Astrocyte of the hippocampus (primary cell): Measurements from ENCODE around the gene ADGRB3.
"Not testable (repeated sequence)": the region's sequence is repeated elsewhere in the genome, so short reads cannot be mapped to it uniquely, and the experiment has no call there.

Source experiments
- DNase-seq: peaks from one replicate; pipeline ENCODE4 v3.0.0; 2011; ENCODE audit warnings: low read depth, low spot score

Gene ADGRB3

DNA sequence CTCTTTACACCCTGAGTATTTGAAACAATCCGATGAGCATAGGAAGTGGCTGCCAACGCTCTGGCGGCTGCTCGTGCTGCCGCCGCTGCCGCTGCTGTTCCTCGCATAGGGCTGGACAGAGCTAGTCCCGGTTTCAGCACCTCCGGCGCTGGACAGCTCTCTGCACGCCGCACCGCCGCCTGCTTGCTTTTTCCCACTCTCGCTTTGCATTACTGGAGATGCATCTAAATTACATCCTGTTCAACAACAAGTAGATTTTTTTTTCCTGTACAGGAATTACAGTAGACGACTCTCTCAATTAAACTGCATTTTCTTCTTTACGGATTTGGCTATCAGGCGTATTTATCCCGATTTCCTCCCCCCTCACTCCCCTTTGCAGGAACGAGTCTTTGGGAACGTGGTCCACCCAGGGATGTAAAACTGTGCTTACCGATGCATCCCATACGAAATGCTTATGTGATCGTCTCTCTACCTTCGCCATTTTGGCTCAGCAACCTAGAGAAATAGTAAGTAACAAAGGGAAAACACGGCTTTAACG lies 597.9 kb downstream of the ADGRB3 start:
- peak; percentile 95 for DNase-seq

DNA sequence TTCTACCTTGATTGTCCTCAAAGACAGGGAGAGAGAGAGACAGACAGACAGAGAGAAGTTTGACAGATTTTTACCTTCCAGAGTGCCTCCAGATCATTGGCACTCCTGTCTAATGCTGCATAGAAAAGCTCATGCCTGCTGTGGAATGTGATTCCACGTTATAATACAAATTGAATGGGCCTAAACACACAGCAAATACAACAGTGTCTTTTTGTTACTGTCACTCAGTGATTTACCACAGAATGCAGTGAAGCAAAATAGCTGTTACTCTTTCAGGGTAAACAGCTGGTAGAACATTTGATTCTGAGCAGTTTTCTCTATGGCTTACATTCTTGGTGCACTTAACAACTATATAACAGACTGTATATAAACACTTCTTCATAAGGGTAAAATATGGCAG lies 603.0 kb downstream of the ADGRB3 start:
- no peak for DNase-seq

DNA sequence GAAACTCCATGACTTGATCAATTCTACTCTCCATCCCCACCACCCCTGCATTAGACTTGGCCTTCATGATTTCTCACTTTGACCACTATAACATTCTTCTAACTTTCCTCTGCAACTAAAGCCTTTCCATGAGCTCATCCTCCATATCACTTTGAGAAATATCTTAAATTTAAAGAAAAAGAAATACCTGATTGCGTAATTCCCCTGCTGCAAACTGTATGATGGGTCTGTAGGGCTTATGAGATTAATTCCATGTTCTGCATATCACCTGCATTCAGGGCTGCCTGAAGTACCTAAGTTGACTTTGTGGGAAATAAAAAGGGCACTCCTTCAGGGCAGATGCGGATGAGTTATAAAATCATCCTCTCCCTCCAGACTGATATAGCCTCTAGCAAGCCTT lies 611.9 kb downstream of the ADGRB3 start:
- DNase-seq, result no peak

DNA sequence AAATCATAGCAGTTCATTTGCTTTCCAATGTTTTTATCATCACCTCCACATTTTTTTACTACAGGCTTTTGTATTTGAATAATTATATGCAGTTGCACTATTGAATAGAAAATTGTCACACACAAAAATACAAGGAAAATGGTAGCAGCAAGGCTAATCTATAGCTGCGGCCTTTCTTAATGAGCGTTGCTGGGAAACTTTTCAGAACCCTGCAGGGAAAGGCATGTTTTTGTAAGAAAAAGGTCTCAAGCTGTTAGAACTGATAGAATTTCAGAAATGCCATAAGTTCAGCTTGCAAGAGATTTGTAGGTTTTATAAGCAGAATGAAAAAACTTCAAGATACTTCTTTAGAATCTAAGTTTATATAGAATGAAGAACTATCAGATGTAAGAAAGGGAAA lies 625.9 kb downstream of the ADGRB3 start:
- peak; percentile 8 for DNase-seq

DNA sequence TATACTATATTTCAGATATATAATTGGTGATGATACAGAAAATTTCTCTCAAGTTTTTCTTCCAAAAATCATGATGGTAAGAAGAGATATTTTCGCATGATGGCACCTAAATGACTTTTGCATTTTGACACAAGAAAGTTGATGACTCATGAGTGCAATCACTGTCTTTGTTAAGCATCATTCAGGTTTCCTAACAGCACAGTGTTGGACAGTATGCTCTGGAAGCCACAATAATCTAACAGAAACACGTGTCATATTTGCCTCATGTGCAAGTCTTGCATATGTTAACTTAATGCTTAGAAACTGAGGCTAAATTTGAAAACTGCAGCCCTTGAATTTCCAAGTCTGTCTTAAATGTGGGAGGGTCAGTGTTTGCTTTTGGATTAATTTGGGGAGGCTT lies 628.2 kb downstream of the ADGRB3 start:
- DNase-seq, result no peak

DNA sequence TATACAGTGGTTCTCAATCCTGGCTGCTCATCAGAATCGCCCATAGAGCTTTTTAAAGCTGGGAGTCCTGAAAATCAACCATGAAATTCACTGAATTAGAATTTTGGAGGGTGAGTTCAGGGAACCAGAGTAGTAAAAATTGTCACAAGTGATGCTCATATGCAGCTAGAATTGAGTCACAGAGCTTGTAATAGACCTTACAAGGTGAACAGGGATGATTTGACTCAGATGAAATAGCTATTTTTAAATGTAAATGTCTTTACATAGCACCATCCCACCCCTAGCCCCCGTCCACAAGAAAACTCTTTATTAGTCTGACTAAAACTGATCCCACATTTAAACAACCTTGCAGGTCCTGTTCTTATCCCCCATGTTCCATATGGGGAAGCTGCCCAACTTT lies 630.0 kb downstream of the ADGRB3 start:
- no peak for DNase-seq

DNA sequence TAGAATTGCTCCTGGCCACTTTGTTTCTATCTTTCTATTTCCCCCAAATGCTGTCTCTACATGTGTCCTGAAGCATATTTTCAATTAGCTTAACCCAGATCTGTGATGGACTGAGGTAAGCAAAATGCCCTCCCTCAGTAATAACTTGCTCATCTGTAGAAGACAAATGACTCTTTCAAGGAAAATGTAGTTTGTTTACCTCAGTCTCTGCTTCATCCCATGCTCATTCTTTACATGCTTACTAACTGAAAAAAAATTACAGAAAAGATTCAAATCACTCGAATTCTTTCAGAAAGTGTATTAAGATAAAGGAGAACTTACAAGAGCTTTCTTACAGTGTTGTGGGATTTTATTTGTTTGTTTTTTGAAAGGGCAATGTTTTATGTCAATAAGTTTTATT lies 630.6 kb downstream of the ADGRB3 start:
- peak; percentile 10 for DNase-seq

DNA sequence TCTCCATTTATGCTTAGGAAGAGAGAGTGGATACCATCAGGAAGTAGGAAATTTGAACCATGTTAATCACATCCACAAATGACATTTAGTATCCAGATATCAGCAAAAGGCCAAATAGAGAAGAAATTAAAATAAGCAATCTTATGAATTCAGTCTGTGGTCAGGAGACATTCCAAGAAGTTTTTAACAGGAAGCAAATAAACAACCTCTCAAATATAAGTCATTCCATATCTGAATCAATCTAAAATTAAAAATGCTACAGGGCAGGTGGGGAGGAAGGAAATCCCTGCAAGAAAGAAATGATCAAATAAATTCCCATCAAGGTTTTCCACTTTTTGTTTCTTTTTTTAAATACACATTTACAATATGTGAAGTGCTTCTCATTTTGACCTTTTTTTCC lies 641.1 kb downstream of the ADGRB3 start:
- DNase-seq, result no peak

DNA sequence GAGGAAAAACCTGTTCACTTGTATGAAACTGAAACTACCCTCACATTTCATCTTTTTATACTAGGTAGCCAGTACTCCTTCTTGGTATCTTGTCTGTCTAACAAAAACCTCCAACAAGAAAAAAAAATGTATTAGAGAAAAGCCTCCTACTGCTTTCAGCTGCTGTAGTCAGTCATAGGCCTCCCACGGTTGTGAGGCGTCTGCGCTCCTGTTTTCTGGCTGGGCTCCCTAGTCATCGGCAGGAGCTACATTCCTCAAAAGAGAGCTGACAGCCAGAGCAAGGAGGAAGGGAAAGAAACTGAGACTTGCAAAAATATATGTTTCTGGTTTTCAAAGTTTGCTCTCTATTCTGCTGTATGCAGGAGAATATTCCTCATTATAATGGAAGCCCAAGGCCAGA lies 644.7 kb downstream of the ADGRB3 start:
- DNase-seq, result peak; percentile 53

DNA sequence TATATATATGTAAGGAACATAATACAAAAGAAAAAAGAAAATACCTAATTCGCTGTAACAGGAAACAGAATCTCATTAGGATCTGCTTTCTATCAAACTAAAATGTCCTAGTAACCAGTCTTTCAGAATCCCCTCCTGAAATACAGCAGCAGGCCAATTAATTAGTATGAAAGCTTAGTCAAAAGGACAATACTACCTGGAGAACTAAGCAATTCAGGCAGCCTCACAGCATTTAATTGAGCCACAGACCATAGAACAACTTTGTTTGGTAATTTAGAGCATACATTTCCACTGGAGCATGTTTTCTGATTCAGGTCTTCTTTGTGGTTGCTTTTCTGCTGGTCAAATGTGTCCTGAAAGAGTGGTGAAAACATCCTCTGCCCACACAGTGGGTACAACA lies 645.8 kb downstream of the ADGRB3 start:
- DNase-seq, result no peak

DNA sequence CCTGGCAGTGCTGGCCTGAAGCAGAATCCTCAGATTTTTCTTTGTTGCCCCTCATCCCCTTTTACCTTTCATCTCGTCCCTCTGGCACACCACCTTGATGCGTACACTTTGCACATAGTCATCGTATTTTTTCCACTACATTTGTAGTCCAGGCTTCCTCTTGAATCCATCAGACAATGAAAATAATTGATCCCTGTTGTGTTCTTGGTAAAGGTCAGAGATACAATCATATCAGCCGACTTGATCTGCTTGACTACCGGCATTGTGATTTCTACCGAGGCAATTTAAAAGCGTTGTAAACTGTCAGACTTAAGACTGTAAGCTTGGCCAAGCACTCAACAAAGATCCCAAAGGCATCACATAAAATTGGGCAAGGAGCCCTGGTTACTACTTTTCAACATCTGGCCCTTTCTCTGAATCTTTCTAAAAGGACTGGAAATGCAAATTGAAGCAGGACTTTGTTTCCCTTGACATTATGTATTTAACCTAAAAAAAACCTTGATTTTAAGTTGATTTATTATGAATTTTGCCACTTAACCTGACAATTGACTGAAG lies 649.2 kb downstream of the ADGRB3 start:
- no peak for DNase-seq

DNA sequence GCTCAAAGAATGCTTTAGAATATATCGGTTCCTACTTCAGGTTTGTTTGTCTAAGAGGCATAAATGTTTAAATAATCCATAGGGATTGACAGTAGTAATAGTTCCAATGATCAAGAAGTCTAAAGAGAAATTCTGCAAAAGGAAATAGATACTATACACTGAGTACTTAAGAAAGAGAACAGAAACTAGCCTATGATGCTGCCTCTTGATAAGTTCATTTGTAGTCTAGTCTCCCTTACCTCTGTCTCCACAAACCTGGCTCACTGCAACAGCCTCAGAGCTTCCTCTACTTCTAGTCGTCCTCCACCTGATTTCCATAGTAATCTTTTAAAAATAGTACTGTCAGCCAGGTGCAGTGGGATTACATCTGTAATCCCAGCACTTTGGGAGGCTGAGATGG lies 650.0 kb downstream of the ADGRB3 start:
- no peak for DNase-seq

DNA sequence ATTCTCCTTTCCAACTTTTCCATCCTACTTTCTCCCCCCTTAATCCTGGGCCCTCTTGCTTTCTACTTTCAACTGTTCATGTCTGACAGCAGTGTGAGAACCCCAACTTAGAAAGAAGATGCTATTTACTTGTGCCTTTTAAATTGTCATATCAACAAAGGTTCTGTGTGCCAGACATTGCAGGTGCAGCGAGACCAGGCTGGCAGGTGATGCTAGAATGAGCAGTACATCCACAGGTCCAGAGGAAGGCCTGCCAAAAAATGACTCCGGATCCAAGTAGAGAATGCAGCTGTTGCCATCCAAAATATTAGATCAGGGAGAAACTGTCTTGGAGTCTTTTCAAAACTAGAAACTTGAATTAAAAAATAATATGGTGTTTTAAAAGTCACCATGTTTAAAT lies 651.2 kb downstream of the ADGRB3 start:
- DNase-seq, result no peak

DNA sequence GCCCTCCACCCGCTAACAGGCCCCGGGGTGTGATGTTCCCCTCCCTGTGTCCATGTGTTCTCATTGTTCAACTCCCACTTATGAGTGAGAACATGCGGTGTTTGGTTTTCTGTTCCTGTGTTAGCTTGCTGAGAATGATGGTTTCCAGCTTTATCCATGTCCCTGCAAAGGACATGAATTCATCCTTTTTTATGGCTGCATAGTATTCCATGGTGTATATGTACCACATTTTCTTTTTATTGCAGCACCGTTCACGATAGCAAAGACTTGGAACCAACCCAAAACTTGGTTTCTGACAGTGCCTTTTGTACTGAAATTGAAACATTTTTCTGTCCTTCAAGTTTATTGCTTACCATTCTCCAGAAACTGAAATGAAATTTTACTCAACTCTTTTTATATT lies 653.1 kb downstream of the ADGRB3 start:
- not testable (repeated sequence) for DNase-seq

DNA sequence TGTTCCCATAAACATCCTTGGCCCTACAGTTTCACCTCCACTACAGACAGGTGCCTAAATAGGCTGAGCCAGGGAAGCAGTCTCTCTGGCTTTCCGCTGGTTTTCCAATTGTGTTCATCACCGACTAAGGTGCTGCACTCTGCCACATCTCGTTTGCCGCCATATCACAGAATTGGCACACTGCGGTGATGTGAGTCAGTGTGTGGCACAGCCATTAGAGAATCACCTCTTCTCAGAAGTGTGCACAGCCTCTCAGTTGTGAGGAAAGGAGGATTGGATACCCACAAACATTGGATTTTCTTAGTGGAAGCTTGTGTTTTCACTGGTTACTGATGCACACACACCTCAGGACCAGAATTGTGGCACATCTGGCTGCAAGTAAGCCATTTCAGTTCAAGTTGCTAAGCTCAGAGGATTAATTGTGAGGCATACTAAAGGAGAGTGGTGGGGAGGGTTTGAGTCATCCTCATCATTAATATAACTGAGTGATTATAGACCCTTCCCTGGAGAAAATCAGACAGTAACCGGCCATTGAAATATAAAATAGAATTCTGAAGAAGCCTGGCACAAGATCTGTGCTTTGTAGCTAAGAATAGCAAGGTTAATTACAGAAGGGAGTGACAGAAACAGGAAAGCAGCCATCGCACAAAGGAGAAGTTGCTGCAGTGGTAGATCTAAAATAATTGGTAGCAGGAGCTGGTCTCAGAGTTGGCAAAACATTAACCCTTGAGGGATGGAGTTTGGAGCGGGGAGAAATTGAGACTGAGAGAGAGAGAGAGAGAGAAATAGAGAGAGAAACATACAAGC lies 654.8 kb downstream of the ADGRB3 start:
- DNase-seq, result no peak

DNA sequence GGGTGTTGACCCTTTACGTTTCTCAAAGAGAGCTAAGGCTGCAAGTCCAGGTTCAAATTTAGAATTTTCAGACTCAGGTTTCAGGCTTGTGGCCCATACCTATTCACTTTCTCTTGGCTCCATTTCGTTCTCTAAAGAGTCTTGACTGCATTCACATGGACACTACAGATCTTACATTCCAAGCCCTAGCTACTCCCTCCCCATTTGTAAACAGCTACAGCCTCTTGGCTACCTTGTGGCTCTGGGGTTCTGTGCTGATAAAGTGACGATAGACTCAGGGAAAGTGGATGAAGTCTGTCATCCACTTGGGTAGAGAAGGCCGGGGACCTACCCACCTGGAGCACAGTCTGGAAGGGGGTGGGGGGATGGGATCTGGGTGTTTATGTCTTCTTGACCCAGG lies 658.4 kb downstream of the ADGRB3 start:
- DNase-seq, result no peak

DNA sequence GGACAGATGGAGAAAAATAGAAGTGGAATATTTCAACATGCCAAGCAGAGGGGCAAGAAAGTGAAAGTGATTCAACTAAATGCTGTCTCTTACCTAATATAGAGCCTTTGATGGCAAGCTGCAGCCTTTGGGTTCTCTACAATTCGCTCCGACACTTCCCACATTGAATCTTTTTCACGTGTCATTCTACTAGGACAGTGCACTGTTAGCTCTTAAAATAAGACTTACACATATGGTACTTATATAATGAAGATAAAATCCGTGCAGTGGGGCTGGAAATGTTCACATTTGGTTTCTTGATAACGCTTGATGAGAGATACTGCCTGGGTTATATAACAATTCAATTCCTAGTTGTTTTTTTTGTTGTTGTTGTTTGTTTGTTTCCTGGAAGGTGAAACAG lies 659.3 kb downstream of the ADGRB3 start:
- DNase-seq, result no peak

DNA sequence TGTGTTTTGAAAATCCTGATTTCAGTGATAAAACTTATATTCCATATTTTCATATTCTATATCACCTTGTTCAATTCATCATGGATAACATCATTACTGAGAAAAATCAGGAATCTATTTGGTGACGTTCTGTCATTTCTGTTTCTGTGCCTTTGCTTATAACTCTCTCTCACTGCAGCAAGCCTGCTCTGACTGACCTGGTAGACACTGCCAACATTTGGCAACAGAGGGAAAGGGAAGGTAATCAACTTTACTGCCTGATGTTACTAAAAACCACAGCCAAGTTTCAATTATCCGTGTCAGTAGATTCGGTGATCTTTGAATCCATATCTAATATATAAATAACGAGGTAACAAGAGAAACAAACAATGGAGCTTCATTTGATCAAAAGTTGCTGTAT lies 659.8 kb downstream of the ADGRB3 start:
- DNase-seq, result no peak

DNA sequence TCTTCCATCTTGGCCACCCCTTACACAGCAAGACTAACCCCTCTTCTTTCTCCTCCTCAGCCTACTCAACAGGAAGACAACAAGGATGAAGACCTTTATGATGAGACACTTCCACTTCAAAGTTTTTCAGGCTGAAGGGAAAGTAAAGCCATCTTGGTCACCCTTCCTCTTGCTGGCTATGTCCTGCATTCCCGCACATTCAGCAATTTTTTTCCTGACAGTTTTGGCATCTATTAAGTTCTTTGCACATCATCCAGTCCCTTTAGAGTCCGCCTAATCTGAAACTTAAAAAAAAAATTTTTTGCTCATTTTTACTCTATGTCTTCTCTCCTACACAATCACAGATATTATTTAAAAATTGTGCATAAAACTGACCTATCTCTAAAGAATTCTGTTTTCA lies 668.3 kb downstream of the ADGRB3 start:
- DNase-seq, result no peak

DNA sequence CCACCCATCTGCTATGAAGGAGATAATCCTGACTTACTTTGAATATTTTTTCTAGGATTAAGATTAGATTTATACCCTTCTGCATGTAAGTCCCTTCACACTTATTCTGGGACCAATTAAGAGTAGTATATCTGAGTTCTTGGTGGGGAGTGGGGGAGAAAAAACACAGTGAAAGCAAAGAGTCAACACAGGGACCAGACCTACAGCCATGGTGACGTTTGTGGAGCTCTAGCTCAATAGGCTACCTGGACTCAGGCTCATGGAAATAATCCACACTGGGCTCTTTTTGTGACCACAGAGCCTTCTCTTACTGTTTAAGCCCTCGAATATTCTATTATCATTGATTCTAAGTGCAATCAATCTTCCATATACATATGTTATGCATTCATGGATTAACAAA lies 670.4 kb downstream of the ADGRB3 start:
- no peak for DNase-seq

DNA sequence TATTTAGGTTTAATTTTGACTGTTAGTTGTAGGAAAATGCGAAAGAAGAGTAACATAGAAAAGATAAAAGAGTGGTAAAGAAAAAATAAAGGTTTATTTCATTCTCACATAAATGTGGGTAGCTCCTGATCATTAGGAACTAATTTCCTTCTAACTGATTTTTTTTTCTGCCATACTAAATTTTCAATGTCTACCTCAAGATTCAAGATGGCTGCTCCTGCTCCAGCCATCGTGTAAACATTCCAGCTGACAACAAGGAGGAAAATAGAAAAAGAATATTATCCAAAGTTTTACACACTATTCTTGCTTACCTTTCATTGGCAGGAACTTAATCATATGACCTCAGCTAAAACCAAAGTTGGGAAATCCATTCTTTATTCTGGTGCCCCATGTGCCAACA lies 673.5 kb downstream of the ADGRB3 start:
- DNase-seq, result no peak

DNA sequence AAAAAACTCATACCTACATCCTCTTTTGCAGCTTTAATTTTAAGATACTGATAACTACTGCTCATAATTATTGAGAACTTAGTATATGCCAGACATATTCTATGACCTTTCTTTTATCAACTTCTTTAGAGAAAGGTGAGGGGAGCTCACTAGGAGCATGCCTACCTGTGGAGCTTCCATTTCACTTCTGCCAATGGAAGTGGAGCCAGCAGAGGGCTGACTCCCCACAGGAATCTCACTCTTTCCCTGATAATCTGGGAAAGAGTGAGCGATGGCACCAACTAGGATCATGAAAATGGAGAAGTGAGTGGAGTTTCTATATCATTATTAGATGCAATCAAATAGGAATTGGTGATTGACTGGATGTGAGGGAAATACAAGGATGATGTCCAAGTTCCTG lies 676.8 kb downstream of the ADGRB3 start:
- DNase-seq, result no peak

DNA sequence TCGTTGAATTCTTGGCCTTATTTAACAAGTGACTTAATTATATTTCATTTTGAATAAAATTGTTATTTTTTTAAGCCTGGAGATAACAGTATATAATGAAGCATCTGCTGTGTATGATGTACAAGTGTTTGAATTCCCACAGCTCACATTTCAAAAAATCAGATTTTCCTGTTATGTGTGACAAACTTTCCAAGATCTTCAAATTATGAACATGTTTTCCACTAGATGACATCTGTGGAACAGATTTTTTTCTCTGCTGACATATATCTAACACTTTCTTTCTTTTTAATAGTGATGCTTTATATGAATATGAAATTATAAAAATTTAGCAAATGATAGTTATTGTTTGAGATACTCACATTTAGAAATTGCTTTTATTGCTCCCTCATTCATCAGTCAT lies 678.9 kb downstream of the ADGRB3 start:
- no peak for DNase-seq
